ENCODE results near the gene ALX3. TPM values are rescaled to one million over a fixed set of nuclear protein-coding genes. Genes with fewer than 3 reads are reported as not detected.

The ALX3 gene
- total RNA-seq, 1 experiment from 2014 or later = 0.15 TPM

- DNase-seq (ENCODE audit: low spot score) (no peak), ATAC-seq (no peak)
- H3K27ac Mint-ChIP-seq = no peak overlapping the region
- no peaks in the 10 kb centered on the region for H3K9me3 Mint-ChIP-seq
- ChIA-PET POLR2A (no interaction called here), CTCF (interaction anchor here (1.5 to 1.8 kb wide), 3 partner anchors 11 to 20 kb away, joined by 4 to 7 read pairs (median 5); no protein-coding TSS in a partner anchor)
- H3K4me3 Mint-ChIP-seq = no peak overlapping the region
- H3K27me3 Mint-ChIP-seq (ENCODE audit: low read depth) = no peaks in the 10 kb centered on the region
- H3K4me1 Mint-ChIP-seq = peaks cover 8% of the 10 kb centered on the region
- TF ChIP-seq CBFB (CRISPR knock-in tag; IDR thresholded peaks at IDR 0.05; ENCODE audit: low read depth) (no peak), CREM (CRISPR knock-in tag; IDR thresholded peaks at IDR 0.05) (no peak), TEAD4 (CRISPR knock-in tag; IDR thresholded peaks at IDR 0.05) (no peak), TP53 (CRISPR knock-in tag; IDR thresholded peaks at IDR 0.05) (no peak), AR (CRISPR knock-in tag; IDR thresholded peaks at IDR 0.05) (no peak), E2F5 (CRISPR knock-in tag; IDR thresholded peaks at IDR 0.05) (no peak), KAT7 (CRISPR knock-in tag; IDR thresholded peaks at IDR 0.05; ENCODE audit: borderline replicate concordance) (no peak), SP1 (CRISPR knock-in tag; conservative IDR thresholded peaks at IDR 0.05) (no peak), FOXP4 (CRISPR knock-in tag; IDR thresholded peaks at IDR 0.05) (no peak), OVOL2 (CRISPR knock-in tag; IDR thresholded peaks at IDR 0.05; ENCODE audit: borderline replicate concordance) (no peak), GABPB1 (CRISPR knock-in tag; IDR thresholded peaks at IDR 0.05) (no peak), JUN (CRISPR knock-in tag; IDR thresholded peaks at IDR 0.05) (no peak)
- TF ChIP-seq, protein P1, sequence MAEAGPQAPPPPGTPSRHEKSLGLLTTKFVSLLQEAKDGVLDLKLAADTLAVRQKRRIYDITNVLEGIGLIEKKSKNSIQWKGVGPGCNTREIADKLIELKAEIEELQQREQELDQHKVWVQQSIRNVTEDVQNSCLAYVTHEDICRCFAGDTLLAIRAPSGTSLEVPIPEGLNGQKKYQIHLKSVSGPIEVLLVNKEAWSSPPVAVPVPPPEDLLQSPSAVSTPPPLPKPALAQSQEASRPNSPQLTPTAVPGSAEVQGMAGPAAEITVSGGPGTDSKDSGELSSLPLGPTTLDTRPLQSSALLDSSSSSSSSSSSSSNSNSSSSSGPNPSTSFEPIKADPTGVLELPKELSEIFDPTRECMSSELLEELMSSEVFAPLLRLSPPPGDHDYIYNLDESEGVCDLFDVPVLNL (CRISPR knock-in tag; IDR thresholded peaks at IDR 0.05; ENCODE audit: borderline replicate concordance, low read depth) = no peak
- TF ChIP-seq, protein P2, sequence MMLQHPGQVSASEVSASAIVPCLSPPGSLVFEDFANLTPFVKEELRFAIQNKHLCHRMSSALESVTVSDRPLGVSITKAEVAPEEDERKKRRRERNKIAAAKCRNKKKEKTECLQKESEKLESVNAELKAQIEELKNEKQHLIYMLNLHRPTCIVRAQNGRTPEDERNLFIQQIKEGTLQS (CRISPR knock-in tag; conservative IDR thresholded peaks at IDR 0.05) = no peak
- TF ChIP-seq, protein P3, sequence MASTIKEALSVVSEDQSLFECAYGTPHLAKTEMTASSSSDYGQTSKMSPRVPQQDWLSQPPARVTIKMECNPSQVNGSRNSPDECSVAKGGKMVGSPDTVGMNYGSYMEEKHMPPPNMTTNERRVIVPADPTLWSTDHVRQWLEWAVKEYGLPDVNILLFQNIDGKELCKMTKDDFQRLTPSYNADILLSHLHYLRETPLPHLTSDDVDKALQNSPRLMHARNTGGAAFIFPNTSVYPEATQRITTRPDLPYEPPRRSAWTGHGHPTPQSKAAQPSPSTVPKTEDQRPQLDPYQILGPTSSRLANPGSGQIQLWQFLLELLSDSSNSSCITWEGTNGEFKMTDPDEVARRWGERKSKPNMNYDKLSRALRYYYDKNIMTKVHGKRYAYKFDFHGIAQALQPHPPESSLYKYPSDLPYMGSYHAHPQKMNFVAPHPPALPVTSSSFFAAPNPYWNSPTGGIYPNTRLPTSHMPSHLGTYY (CRISPR knock-in tag; IDR thresholded peaks at IDR 0.05) = no peak
- peaks cover 75% of the 10 kb centered on the region for H3K36me3 Mint-ChIP-seq
These were observed 29.9 kb downstream of the ALX3 start for GRCh38 chr1:110040548-110040947.

- ATAC-seq = no peak
- H3K4me1 Mint-ChIP-seq = peaks cover 12% of the 10 kb centered on the region
- CTCF ChIA-PET = interaction anchor here (1.5 to 2.5 kb wide), 3 partner anchors 10 to 20 kb away, joined by 5 to 12 read pairs (median 7); no protein-coding TSS in a partner anchor
- H3K4me3 Mint-ChIP-seq = no peak overlapping the region
- DNase-seq (ENCODE audit: low spot score) = no peak
- H3K27ac Mint-ChIP-seq = no peak overlapping the region
- no peaks in the 10 kb centered on the region for H3K9me3 Mint-ChIP-seq
- POLR2A ChIA-PET = no interaction called here
- H3K27me3 Mint-ChIP-seq (ENCODE audit: low read depth) = no peaks in the 10 kb centered on the region
- H3K36me3 Mint-ChIP-seq = peaks cover 68% of the 10 kb centered on the region
- TF ChIP-seq, protein P4, sequence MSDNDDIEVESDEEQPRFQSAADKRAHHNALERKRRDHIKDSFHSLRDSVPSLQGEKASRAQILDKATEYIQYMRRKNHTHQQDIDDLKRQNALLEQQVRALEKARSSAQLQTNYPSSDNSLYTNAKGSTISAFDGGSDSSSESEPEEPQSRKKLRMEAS (CRISPR knock-in tag; IDR thresholded peaks at IDR 0.05) = no peak
- TF ChIP-seq ZNF281 (CRISPR knock-in tag; IDR thresholded peaks at IDR 0.05) = no peak
- TF ChIP-seq ZNF317 (CRISPR knock-in tag; IDR thresholded peaks at IDR 0.05; ENCODE audit: borderline replicate concordance, low read depth) = no peak
- TF ChIP-seq, protein P5, sequence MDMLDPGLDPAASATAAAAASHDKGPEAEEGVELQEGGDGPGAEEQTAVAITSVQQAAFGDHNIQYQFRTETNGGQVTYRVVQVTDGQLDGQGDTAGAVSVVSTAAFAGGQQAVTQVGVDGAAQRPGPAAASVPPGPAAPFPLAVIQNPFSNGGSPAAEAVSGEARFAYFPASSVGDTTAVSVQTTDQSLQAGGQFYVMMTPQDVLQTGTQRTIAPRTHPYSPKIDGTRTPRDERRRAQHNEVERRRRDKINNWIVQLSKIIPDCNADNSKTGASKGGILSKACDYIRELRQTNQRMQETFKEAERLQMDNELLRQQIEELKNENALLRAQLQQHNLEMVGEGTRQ (CRISPR knock-in tag; IDR thresholded peaks at IDR 0.05) = no peak
These were observed 30.8 kb downstream of the ALX3 start for GRCh38 chr1:110039641-110040040.

Data from WTC11 (cell line).